AG09309 (cell line): ENCODE results near the gene DMKN.

Experiments
- DNase-seq: peaks from one replicate; pipeline ENCODE4 v3.0.0-alpha.2; 2010; ENCODE audit warnings: low read depth
- H3K4me3 ChIP-seq: 2 replicates; pipeline ENCODE4 v1.5.1; 2011; ENCODE audit warnings: mild to moderate bottlenecking, low read depth, low read length, moderate library complexity; ENCODE audit not compliant: control insufficient read depth
- TF ChIP-seq, protein P1 (sequence below): IDR thresholded peaks from 2 replicates; pipeline ENCODE4 v1.5.1; 2011; ENCODE audit warnings: mild to moderate bottlenecking, low read depth, low read length, inconsistent platforms; ENCODE audit not compliant: insufficient read depth, control insufficient read depth; ENCODE audit errors: missing control alignments

The DMKN gene

DNA sequence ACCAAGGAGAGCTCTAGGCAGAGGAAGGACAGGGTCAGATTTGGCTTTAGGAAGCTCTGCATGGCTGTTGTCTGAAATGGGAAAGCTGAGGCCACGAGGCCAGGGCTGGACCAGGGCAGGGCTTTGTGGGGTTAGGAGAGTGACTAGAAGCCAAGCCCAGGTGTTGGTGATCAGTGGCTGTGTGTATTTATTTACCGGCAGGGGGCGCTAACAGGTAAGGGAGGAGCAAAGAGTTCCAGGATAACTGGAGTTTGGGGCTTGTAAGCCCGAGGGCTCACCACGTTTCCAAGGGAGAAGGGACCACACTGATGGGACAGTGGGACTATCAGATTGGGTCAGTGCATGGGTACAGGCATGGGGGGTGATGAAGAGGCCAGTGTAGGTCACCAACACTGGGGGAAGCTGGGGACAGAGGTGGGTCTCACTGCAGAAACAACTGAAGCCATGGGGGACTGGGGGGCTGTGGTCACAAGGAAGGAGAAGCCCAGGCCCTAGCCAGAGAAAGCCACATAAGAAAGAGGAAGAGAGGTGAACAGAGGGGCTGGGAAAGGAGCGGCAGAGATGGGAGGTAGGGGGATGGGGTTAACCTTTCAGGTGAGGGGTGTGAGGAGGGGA, 35.8 kb upstream of the DMKN start:
- peak; percentile 10 for DNase-seq
- TF ChIP-seq, protein P1, sequence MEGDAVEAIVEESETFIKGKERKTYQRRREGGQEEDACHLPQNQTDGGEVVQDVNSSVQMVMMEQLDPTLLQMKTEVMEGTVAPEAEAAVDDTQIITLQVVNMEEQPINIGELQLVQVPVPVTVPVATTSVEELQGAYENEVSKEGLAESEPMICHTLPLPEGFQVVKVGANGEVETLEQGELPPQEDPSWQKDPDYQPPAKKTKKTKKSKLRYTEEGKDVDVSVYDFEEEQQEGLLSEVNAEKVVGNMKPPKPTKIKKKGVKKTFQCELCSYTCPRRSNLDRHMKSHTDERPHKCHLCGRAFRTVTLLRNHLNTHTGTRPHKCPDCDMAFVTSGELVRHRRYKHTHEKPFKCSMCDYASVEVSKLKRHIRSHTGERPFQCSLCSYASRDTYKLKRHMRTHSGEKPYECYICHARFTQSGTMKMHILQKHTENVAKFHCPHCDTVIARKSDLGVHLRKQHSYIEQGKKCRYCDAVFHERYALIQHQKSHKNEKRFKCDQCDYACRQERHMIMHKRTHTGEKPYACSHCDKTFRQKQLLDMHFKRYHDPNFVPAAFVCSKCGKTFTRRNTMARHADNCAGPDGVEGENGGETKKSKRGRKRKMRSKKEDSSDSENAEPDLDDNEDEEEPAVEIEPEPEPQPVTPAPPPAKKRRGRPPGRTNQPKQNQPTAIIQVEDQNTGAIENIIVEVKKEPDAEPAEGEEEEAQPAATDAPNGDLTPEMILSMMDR, result peak; percentile 80
- no peak overlapping the region for H3K4me3 ChIP-seq

- no peak for DNase-seq
- peak overlapping the region; percentile 95 for H3K4me3 ChIP-seq
- TF ChIP-seq, protein P1, result no peak
Measured at GRCh38 chr19:35546532-35546931, 33.1 kb upstream of the DMKN start.

GRCh38 chr19:35545855-35546381, 32.5 kb upstream of the DMKN start:
- no peak for DNase-seq
- TF ChIP-seq, protein P1, result no peak
- peak overlapping the region; percentile 95 for H3K4me3 ChIP-seq

DNA sequence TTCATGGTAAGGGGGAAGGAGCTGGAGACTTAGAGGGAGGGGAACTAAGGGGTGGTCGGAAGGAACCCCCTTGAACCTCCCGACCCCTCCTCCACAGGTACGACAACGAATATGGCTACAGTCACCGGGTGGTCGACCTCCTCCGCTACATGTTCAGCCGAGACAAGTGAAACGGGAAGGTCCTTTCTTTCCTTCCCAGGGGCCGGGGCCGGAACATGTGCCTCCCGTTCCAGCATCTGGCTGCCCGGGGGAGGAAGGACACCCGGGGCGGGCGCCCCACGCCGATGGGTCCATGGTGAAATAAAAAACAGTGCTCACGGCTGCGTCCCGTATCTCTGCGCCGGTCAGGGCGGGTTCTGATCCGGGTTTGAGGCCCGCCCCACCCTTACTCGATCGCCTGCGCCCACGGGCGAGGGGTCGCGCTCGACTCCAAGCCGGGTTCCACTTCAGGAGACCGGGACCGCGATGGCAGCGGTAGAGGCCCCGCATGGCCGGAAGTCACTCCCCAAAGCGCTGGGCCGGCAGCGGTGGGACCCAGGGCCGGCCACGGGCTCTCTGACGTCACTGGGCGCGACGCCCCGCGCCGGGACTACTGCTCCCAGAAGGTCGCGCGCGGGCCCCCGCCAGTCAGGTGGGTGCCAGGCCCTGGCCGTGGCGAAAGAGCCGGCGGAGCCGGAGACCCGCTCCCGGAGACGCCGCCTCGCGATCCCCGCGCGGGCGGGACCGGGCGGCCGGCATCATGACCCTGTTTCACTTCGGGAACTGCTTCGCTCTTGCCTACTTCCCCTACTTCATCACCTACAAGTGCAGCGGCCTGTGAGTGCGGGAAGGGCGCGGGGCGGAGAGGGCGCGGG, 31.8 kb upstream of the DMKN start, which contains the start of gene TMEM147:
TMEM147 (plus strand) TSS at position 626 of the 854 bp plus-strand sequence; CDS start at position 740, 114 bp downstream.
- TF ChIP-seq, protein P1, result no peak

DNA sequence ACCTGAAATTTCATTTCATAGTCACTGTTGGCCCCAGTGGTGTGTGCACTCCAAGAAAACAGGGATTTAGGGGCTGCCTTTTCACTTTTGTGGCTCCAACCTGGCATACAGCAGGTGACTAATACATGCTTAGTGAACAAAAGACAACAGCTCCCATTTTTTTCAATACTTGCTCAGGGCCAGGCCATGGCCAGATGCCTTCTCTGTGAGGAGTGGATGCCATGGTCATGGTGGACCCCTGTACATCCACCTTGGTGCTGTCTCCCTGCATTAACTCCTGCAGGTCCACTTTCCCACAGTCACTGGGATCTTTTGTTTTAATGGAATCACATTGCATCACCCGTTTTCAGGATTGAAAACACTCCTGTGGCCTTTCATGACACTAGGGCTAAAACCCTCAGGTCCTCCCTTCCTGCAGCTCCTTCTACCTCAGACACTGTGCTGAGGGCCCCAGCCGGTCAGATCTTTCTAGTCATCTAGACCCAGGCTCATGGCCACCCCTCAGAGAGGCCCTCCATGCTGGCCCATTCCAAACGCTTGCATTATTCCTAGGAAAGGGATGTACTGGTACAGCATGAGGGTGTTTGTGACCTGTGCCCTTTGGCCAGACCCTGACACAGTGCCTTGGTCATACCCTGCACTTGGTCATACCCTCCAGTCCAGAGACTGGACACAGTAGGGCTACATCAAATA, 30.8 kb upstream of the DMKN start:
- DNase-seq, result no peak
- peak overlapping the region; percentile 95 for H3K4me3 ChIP-seq
- TF ChIP-seq, protein P1, result no peak

More for the DNA sequence above, 31.8 kb upstream of the DMKN start, which contains the start of gene TMEM147:
- peak; percentile 24 for DNase-seq
- H3K4me3 ChIP-seq, result peak within 1 kb of the TSS; percentile 95
